A172 (cell line): ENCODE measurements around the gene PRELID1. TPM values are rescaled to one million over a fixed set of nuclear protein-coding genes. Genes with fewer than 3 reads are reported as not detected.
A peak's percentile ranks its signal among the peaks of the same experiment; 100 is the strongest.

Experiments
- DNase-seq: peaks from one replicate; pipeline ENCODE4 v3.0.0-alpha.2; 2015; ENCODE audit warnings: low spot score
- total RNA-seq: library from RNA; depleted of rRNA; stranded (reverse); fragments of >200 nt; shearing (Covaris generic); gene quantifications from 2 replicates; pipeline ENCODE4 v1.2.3, GENCODE V29; 2014

Gene PRELID1
- total RNA-seq, 1 experiment from 2014 or later, result 376 TPM

- DNase-seq, result no peak
Observed at GRCh38 chr5:177313561-177314259, 10.1 kb downstream of the PRELID1 start.

GRCh38 chr5:177314376-177315342 lies 11.1 kb downstream of the PRELID1 start:
- DNase-seq, result no peak

GRCh38 chr5:177315411-177315810 lies 11.8 kb downstream of the PRELID1 start:
- DNase-seq, result no peak

GRCh38 chr5:177316005-177316404 lies 12.4 kb downstream of the PRELID1 start:
- no peak for DNase-seq

GRCh38 chr5:177317959-177318377 lies 14.4 kb downstream of the PRELID1 start:
- peak; percentile 70 for DNase-seq

- no peak for DNase-seq
Observed at GRCh38 chr5:177319913-177320588, 16.5 kb downstream of the PRELID1 start.

- no peak for DNase-seq
Observed at GRCh38 chr5:177320879-177321278, 17.3 kb downstream of the PRELID1 start.

GRCh38 chr5:177325868-177326381 lies 22.3 kb downstream of the PRELID1 start:
- DNase-seq, result no peak

- peak; percentile 86 for DNase-seq
Observed at GRCh38 chr5:177327539-177328522, 24.2 kb downstream of the PRELID1 start.

- DNase-seq, result no peak
Observed at GRCh38 chr5:177328545-177329231, 25.1 kb downstream of the PRELID1 start.

- no peak for DNase-seq
Observed at GRCh38 chr5:177329883-177330282, 26.3 kb downstream of the PRELID1 start.

- no peak for DNase-seq
Observed at GRCh38 chr5:177330991-177331842, 27.6 kb downstream of the PRELID1 start.

GRCh38 chr5:177332031-177332895 lies 28.7 kb downstream of the PRELID1 start:
- no peak for DNase-seq

GRCh38 chr5:177332896-177333260 lies 29.3 kb downstream of the PRELID1 start:
- DNase-seq, result no peak

- no peak for DNase-seq
Observed at GRCh38 chr5:177333420-177334154, 30.0 kb downstream of the PRELID1 start.

- no peak for DNase-seq
Observed at GRCh38 chr5:177334155-177334551, 30.6 kb downstream of the PRELID1 start.
